Osteocyte (in vitro differentiated cells): Measurements from ENCODE around the gene SLC25A52. TPM values are rescaled to one million over a fixed set of nuclear protein-coding genes. Genes with fewer than 3 reads are reported as not detected.

ENCODE experiments used
- DNase-seq: peaks from one replicate; pipeline ENCODE4 v3.0.0; 2021; ENCODE audit warnings: mixed read lengths; ENCODE audit not compliant: unreplicated experiment; ENCODE audit errors: extremely low spot score
- H3K27ac Mint-ChIP-seq: one replicate; pipeline ENCODE4 v1.8.0; 2021; ENCODE audit warnings: mild to moderate bottlenecking, mixed read lengths; ENCODE audit not compliant: unreplicated experiment
- H3K27me3 Mint-ChIP-seq: one replicate; pipeline ENCODE4 v1.8.0; 2021; ENCODE audit warnings: mixed read lengths; ENCODE audit not compliant: unreplicated experiment
- H3K36me3 Mint-ChIP-seq: one replicate; pipeline ENCODE4 v1.8.0; 2021; ENCODE audit warnings: mixed read lengths; ENCODE audit not compliant: unreplicated experiment
- H3K4me1 Mint-ChIP-seq: one replicate; pipeline ENCODE4 v1.8.0; 2021; ENCODE audit warnings: mixed read lengths; ENCODE audit not compliant: unreplicated experiment
- H3K4me3 Mint-ChIP-seq: one replicate; pipeline ENCODE4 v1.8.0; 2021; ENCODE audit warnings: mild to moderate bottlenecking, moderate library complexity, mixed read lengths; ENCODE audit not compliant: unreplicated experiment
- H3K9me3 Mint-ChIP-seq: one replicate; pipeline ENCODE4 v1.8.0; 2021; ENCODE audit warnings: mixed read lengths; ENCODE audit not compliant: unreplicated experiment
- total RNA-seq: library from RNA; stranded (reverse); gene quantifications from 2 replicates; pipeline ENCODE4 v1.2.1, GENCODE V29; 2021
- TF ChIP-seq, protein P1 (sequence below): fragments of 200-600 bp; sonication (generic); IDR thresholded peaks from 2 replicates; pipeline ENCODE4 v1.5.0; 2021; ENCODE audit warnings: antibody characterized with exemption, mild to moderate bottlenecking, moderate library complexity

SLC25A52 gene
- total RNA-seq, 1 donor from 2014 or later: not detected

DNA sequence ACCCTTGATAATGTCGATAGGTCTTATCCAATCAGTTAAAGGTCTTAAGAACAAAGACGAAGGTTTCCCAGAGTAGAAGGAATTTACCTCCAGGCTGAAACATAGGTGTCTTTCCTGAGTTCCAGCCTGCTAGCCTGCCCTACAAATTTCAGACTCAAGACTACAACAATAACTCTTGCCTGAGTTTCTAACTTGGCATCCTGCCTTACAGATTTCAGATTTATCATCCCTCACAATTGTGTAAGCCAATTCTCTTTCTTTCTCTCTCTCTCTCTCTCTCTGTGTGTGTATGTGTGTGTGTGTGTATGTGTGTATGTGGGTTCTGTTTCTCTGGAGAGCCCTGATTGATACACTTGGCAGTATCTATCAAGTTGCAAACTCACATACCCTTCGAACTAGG is 39.1 kb downstream of the SLC25A52 start:
- H3K27me3 Mint-ChIP-seq: no peaks in the 10 kb centered on the region
- no peaks in the 10 kb centered on the region for H3K4me1 Mint-ChIP-seq
- H3K4me3 Mint-ChIP-seq: no peak overlapping the region
- TF ChIP-seq, protein P1, sequence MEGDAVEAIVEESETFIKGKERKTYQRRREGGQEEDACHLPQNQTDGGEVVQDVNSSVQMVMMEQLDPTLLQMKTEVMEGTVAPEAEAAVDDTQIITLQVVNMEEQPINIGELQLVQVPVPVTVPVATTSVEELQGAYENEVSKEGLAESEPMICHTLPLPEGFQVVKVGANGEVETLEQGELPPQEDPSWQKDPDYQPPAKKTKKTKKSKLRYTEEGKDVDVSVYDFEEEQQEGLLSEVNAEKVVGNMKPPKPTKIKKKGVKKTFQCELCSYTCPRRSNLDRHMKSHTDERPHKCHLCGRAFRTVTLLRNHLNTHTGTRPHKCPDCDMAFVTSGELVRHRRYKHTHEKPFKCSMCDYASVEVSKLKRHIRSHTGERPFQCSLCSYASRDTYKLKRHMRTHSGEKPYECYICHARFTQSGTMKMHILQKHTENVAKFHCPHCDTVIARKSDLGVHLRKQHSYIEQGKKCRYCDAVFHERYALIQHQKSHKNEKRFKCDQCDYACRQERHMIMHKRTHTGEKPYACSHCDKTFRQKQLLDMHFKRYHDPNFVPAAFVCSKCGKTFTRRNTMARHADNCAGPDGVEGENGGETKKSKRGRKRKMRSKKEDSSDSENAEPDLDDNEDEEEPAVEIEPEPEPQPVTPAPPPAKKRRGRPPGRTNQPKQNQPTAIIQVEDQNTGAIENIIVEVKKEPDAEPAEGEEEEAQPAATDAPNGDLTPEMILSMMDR: no peak
- no peaks in the 10 kb centered on the region for H3K36me3 Mint-ChIP-seq
- H3K27ac Mint-ChIP-seq: no peak overlapping the region
- no peaks in the 10 kb centered on the region for H3K9me3 Mint-ChIP-seq
- no peak for DNase-seq

DNA sequence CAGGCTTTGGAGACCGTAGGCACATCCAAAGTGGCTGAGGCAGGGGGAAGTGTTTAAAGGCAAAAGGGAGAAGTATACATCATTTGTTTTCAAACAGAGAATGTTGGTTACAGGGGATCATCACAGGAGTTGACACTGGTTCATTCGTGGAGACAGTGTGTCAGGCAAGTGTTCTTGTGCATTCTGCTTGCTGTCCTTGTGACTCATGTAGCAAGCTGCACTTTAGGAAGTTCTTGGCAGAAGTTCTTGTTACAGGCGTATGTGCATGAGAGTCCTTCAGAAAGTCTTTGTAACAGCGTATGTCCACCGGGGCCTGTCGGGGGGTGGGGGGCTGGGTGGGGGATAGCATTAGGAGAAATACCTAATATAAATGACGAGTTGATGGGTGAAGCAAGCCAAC is 39.8 kb downstream of the SLC25A52 start:
- Mint-ChIP-seq H3K27ac (no peak overlapping the region), H3K4me3 (no peak overlapping the region), H3K9me3 (no peaks in the 10 kb centered on the region), H3K27me3 (no peaks in the 10 kb centered on the region), H3K4me1 (no peaks in the 10 kb centered on the region), H3K36me3 (no peaks in the 10 kb centered on the region)
- TF ChIP-seq, protein P1: no peak
- DNase-seq: no peak

DNA sequence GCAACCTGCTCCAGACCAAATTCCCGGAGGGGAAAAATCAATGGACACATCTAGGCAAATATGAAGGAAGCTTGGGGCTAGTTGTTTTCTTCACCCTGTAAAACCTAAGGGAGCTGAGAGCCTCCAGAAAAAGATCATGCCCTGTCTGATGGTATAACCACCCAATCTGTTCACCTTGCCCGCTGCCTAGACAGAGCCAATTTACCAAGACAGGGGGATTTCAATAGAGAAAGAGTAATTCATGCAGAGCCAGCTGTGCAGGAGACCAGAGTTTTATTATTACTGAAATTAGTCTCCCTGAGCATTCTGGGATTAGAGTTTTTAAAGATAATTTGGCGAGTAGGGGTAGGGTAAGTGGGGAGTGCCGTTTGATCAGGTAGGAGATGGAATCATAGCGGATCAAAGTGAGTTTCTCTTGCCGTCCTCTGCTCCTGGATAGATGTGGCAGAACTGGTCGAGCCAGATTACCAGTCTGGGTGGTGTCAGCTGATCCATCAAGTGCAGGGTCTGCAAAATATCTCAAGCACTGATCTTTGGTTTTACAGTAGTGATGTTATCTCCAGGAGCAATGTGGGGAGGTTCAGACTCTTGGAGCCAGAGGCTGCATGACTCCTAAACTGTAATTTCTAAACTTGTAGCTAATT is 41.2 kb downstream of the SLC25A52 start:
- TF ChIP-seq, protein P1: no peak
- Mint-ChIP-seq H3K4me3 (no peak overlapping the region), H3K27ac (no peak overlapping the region), H3K4me1 (no peaks in the 10 kb centered on the region), H3K27me3 (no peaks in the 10 kb centered on the region), H3K36me3 (no peaks in the 10 kb centered on the region), H3K9me3 (no peaks in the 10 kb centered on the region)
- no peak for DNase-seq

DNA sequence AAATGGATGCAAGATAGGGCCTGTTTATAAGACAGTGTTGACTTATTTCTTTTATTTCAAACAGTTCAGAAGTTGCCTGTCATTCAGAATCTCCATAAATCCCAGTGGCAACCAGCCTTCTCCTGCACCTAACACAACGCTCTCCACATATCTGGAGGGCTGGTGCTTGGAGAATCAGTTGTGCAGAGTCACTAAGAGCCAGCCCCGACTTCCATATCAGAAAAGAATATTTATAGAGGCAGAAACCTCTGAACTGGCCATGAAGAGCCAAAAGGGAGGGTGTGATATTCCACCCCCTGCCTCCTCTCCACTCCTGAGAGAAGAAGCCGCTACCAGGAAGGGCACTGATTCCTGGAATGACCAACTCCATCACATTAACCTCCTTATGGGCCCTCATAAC is 42.3 kb downstream of the SLC25A52 start:
- TF ChIP-seq, protein P1: no peak
- Mint-ChIP-seq H3K36me3 (no peaks in the 10 kb centered on the region), H3K27ac (no peak overlapping the region), H3K4me3 (no peak overlapping the region), H3K4me1 (no peaks in the 10 kb centered on the region), H3K9me3 (no peaks in the 10 kb centered on the region), H3K27me3 (no peaks in the 10 kb centered on the region)
- no peak for DNase-seq

DNA sequence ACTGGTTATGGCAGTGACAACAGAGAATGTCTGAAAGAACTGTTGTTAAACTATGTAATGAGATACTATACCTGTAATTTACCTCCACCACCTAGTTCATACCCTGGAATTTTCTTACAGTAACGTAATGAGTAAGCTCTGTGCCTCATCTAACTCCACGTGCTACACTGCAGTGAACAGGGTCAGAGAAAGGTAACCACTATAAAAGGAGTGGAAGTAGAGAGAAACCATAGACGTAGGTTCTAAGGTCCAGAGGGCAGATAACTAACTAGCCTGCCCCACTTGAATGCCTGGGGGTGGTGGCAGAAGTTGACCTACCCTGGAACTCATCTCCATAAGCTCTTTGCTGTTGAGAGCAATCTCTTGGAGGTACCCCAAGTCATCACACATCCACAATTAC is 44.3 kb downstream of the SLC25A52 start:
- H3K27me3 Mint-ChIP-seq: no peaks in the 10 kb centered on the region
- DNase-seq: no peak
- H3K36me3 Mint-ChIP-seq: no peaks in the 10 kb centered on the region
- no peak overlapping the region for H3K27ac Mint-ChIP-seq
- no peaks in the 10 kb centered on the region for H3K9me3 Mint-ChIP-seq
- TF ChIP-seq, protein P1: no peak
- no peak overlapping the region for H3K4me3 Mint-ChIP-seq
- no peaks in the 10 kb centered on the region for H3K4me1 Mint-ChIP-seq
